DND-41 (cell line): Measurements from ENCODE around the gene NOS1AP.

Source experiments
- CTCF ChIP-seq: IDR thresholded peaks from 2 replicates; pipeline ENCODE4 v1.5.1; 2012; ENCODE audit warnings: borderline replicate concordance, low read length, moderate library complexity, mild to moderate bottlenecking; ENCODE audit not compliant: poor library complexity, severe bottlenecking; ENCODE audit errors: extremely low read depth
- EZH2 ChIP-seq: IDR thresholded peaks from 3 replicates; pipeline ENCODE4 v1.6.1; 2012; ENCODE audit warnings: borderline replicate concordance, low read depth, mild to moderate bottlenecking, moderate library complexity, low read length, inconsistent platforms; ENCODE audit not compliant: severe bottlenecking

- TF ChIP-seq CTCF: no peak
- TF ChIP-seq EZH2: no peak
Observed at GRCh38 chr1:162144268-162144667, 74.8 kb downstream of the NOS1AP start.
